ENCODE results near the gene ANKRD63. TPM values are rescaled to one million over a fixed set of nuclear protein-coding genes. Genes with fewer than 3 reads are reported as not detected.

ANKRD63 gene
- total RNA-seq, 1 experiment from 2014 or later, result 1.2 TPM

- TF ChIP-seq STAT6 (CRISPR knock-in tag; conservative IDR thresholded peaks at IDR 0.05; ENCODE audit: low read depth), result no peak
- TF ChIP-seq TP53 (CRISPR knock-in tag; IDR thresholded peaks at IDR 0.05), result peak; percentile 89
- no peak for TF ChIP-seq ZNF532 (CRISPR knock-in tag; IDR thresholded peaks at IDR 0.05; ENCODE audit: borderline replicate concordance)
- TF ChIP-seq ZNF138 (CRISPR knock-in tag; conservative IDR thresholded peaks at IDR 0.05), result 0 out of 2 replicates have a peak, but pooled peaks have one; percentile 36
- TF ChIP-seq SMAD4 (CRISPR knock-in tag; IDR thresholded peaks at IDR 0.05), result 0 out of 2 replicates have a peak, but pooled peaks have one; percentile 42
- no peak for TF ChIP-seq ZNF121 (CRISPR knock-in tag; IDR thresholded peaks at IDR 0.05)
- peak; percentile 76; the same call in 1 of the 2 replicates for TF ChIP-seq FOXP4 (CRISPR knock-in tag; IDR thresholded peaks at IDR 0.05)
- no peak for TF ChIP-seq ZNF423 (CRISPR knock-in tag; IDR thresholded peaks at IDR 0.05)
- TF ChIP-seq ZNF317 (CRISPR knock-in tag; IDR thresholded peaks at IDR 0.05; ENCODE audit: borderline replicate concordance, low read depth), result peak; percentile 37; the same call in 1 of the 2 replicates
- TF ChIP-seq MLX (CRISPR knock-in tag; IDR thresholded peaks at IDR 0.05), result no peak
- TF ChIP-seq FOXJ3 (CRISPR knock-in tag; IDR thresholded peaks at IDR 0.05; ENCODE audit: borderline replicate concordance), result peak; percentile 63; the same call in 1 of the 2 replicates
- TF ChIP-seq PRDM15 (CRISPR knock-in tag; IDR thresholded peaks at IDR 0.05), result peak; percentile 46
- TF ChIP-seq NFE2L1 (CRISPR knock-in tag; IDR thresholded peaks at IDR 0.05), result peak; percentile 67; the same call in 1 of the 2 replicates
- peak; percentile 75; the same call in 1 of the 2 replicates for TF ChIP-seq ZNF281 (CRISPR knock-in tag; IDR thresholded peaks at IDR 0.05)
- no peak for TF ChIP-seq TEAD4 (CRISPR knock-in tag; IDR thresholded peaks at IDR 0.05)
- no peak for TF ChIP-seq ZNF512 (CRISPR knock-in tag; IDR thresholded peaks at IDR 0.05; ENCODE audit: borderline replicate concordance)
These were observed 3.3 kb downstream of the ANKRD63 start (continued) for GRCh38 chr15:40279437-40280141.
